Measurements from ENCODE around the gene SP140.
"Not testable (repeated sequence)": the region's sequence is repeated elsewhere in the genome, so short reads cannot be mapped to it uniquely, and the experiment has no call there.

The SP140 gene

DNA sequence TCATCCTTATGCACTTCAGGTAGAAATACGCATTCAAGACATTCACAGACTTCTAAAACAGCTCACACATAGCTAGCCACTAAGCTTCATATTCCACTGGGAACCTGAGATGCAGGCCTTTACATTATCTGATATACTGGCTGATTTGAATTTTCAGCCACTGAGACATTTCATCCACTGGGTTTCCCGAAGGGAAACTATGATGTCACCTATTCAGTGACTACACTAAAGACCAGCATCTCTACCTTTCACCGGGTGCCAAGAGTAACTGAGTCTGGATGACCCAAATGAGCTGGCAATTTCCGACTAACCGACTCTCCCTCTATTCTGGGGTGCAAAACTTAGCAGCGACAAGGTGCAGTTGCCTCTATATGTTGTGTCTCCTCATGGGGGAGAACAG, 69.7 kb downstream of the SP140 start:
- TF ChIP-seq, protein P1, sequence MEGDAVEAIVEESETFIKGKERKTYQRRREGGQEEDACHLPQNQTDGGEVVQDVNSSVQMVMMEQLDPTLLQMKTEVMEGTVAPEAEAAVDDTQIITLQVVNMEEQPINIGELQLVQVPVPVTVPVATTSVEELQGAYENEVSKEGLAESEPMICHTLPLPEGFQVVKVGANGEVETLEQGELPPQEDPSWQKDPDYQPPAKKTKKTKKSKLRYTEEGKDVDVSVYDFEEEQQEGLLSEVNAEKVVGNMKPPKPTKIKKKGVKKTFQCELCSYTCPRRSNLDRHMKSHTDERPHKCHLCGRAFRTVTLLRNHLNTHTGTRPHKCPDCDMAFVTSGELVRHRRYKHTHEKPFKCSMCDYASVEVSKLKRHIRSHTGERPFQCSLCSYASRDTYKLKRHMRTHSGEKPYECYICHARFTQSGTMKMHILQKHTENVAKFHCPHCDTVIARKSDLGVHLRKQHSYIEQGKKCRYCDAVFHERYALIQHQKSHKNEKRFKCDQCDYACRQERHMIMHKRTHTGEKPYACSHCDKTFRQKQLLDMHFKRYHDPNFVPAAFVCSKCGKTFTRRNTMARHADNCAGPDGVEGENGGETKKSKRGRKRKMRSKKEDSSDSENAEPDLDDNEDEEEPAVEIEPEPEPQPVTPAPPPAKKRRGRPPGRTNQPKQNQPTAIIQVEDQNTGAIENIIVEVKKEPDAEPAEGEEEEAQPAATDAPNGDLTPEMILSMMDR (IDR thresholded peaks at IDR 0.05; ENCODE audit: borderline replicate concordance, insufficient read depth, low read depth, low read length) = no peak
- H3K4me3 ChIP-seq (ENCODE audit: low read depth, low read length) = no peak overlapping the region

DNA sequence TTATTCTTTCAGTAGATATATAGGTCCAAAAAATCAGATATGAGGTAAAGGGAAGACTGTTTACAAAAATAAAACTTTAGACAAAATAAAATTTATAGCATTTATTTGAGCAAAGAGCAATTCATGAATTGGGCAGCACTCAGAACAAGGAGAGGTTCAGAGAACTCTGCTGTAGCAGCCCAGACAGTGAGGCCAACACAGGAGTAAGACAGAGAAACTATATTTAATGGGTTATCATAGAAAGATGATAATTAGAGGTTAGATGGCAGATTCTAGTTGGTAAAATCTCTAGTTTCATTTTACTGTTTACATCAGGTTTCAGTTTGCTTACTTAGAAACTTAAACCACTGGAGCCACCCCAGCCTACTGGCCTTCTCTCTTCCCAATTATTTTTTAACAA, 71.4 kb downstream of the SP140 start:
- no peak overlapping the region for H3K4me3 ChIP-seq (ENCODE audit: low read depth, low read length)
- TF ChIP-seq, protein P1 (IDR thresholded peaks at IDR 0.05; ENCODE audit: borderline replicate concordance, insufficient read depth, low read depth, low read length) = no peak

DNA sequence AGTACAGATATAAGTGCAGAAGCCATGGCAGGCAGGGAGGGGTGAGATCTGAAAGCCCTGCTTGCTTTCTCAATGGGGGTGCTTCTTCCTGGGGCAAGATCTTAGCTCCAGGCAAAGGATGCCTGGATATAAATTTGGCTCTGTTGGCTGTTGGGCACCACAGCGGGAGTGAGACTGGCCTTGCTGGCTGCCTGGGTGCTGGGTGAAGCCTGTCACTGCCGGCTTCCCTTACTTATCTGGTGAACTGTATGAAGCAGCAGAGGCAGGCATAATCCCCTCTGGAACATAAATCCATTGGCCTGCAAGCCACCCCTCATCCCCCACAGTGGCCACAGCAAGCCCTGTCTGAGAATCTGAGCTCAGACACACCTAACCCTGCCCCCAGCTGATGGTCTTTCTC, 74.1 kb downstream of the SP140 start:
- TF ChIP-seq, protein P1 (IDR thresholded peaks at IDR 0.05; ENCODE audit: borderline replicate concordance, insufficient read depth, low read depth, low read length) = no peak

DNA sequence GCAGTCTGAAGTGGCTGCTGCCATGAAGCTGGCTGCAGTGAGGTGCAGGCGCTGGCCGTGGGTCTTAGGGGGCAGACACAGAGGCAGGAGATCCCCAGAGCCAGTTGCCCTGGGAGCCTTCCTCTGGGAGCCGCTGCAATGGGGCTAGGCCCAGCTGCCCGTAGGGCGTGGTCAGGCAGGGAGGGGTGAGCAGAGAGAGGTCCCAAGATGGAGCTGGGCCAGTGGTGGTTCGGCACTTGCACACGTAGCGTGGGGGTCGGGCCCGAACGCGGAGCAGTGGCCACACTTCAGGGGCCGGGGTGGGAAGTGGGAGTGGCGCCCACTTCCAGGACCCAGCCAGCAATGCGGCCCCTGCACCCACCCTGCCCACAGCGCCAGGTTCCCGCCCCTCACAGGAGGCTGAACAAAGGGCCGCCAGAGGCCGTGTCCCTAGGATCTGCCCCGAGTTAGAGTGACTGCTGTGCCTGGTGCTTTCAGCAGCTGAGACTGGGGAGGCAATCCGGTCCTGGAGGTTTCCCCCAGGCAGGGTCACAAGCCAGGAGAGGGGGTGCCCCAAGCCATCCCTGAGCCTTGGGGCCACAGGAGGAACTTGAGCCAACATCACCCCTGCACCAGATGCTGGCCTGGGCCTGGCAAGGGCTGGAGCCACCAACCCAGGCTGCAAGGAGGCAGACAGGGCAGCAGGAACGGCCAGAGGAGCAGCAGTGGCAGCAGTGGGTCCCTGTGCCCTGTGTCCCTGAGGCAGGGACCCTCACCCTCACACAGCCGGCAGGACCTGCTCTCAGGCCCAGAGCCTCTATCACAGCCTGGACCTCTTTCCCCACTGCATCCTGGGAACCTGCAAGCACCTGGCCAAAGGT, 80.1 kb downstream of the SP140 start:
- H3K4me3 ChIP-seq (ENCODE audit: low read depth, low read length) = no peak overlapping the region
- TF ChIP-seq, protein P1 (IDR thresholded peaks at IDR 0.05; ENCODE audit: borderline replicate concordance, insufficient read depth, low read depth, low read length) = no peak

More for the DNA sequence above, 74.1 kb downstream of the SP140 start:
- no peak overlapping the region for H3K4me3 ChIP-seq (ENCODE audit: low read depth, low read length)

DNA sequence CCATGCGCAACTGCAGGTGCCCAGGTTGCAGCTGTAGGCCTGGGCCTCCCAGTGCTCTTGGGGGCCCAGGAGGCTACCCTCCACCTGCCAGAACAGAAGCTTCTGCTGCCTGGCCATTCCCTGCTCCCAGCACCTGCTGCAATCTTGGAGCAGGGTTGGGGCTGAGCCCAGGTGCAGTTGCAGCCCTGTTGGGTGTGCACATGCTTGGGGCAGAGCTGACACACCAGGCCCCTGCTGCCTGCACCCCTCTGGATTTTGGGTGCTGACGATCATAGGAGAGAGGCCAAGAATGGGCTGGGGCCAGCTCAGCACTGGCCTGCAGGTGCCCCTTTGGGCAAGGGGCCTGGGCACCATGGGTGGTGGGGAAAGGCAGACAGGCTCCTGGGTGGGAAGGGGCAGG, 80.9 kb downstream of the SP140 start:
- TF ChIP-seq, protein P1 (IDR thresholded peaks at IDR 0.05; ENCODE audit: borderline replicate concordance, insufficient read depth, low read depth, low read length) = no peak
- H3K4me3 ChIP-seq (ENCODE audit: low read depth, low read length) = no peak overlapping the region

DNA sequence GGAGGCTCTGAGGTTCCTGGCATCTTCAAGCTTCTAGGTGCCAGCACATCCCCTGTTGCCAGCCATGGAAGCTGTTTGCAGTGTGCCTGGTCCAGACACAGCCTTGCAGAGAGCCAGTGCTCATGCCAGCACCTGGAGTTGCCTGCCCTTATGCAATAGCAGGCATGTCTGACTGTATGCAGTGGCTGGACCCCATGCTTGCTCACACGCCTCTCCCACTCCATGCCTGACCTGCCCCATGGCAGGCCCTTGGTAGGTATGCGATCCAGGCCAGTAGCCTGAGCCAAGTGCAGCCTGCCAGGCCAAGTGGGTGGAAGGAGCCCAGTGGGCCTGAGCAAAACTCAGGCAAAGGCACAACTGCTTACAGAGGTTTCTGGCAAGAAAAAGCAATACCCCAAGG, 81.9 kb downstream of the SP140 start:
- TF ChIP-seq, protein P1 (IDR thresholded peaks at IDR 0.05; ENCODE audit: borderline replicate concordance, insufficient read depth, low read depth, low read length) = no peak
- H3K4me3 ChIP-seq (ENCODE audit: low read depth, low read length) = no peak overlapping the region

DNA sequence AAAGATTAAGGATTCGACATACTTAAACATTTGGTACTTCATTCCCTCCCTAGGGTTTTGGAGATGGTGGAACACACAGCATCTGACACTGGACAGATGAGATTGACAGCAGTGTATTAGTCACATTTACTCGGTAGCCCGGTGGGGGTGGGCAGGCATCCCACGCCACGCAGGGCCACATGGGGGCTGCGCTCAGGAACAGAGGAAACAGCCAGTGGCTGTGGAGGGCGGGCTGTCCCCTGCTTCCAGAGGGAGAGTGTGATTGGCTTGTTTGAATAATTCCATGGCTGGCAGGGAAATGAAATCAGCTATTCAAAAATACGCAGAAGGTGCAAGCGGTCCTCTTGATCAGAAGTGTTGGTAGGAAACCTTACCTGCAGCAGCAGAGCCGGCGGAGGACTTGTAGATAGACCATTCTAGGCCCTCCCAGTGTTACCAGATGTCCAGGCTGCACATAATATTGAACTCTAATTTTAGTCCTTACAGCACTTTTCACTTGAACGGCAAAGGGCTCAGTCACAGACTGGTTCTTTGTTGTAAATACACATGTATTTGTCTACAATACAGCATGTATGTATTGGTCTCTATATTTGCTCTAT, 83.0 kb downstream of the SP140 start:
- TF ChIP-seq, protein P1 (IDR thresholded peaks at IDR 0.05; ENCODE audit: borderline replicate concordance, insufficient read depth, low read depth, low read length) = no peak
- no peak overlapping the region for H3K4me3 ChIP-seq (ENCODE audit: low read depth, low read length)

DNA sequence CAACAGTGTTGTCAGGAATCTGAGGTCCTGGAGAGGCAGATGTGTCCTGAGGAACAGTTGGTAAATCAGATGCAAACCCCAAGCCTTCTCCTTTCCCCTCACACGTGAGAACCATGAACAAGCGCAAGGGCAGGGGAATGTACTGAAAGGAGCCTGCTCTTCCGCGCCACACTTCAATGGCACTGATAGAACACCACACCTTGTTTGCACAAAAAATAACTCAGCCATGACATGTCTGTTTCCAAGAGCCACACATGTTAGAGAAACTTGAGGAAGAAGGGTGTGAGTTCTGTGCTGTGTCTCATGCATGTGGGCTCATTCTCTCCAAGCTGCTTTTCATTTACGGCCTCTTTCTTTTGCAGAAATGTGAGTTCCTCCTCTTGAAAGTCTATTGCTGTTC, 85.3 kb downstream of the SP140 start:
- H3K4me3 ChIP-seq (ENCODE audit: low read depth, low read length) = not testable (repeated sequence)

DNA sequence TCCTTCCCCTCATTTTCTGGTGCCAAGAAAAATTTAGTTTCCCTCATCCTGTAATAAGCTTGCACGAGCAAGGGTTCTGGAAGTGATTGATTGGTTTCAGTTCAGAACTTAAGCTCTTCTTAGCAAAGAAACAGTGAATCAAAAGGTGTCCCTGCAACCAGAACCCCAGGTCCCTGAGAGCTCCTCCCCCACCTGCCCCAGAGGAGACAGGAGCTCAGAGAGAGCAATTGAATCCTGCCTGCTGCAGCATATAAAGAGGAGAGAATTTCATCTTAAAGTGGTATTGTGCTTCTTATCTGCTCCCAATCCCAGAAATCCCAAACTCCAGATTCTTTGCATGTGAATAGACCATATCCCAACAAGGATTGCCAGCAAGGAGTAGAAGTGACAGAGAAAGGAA, 86.1 kb downstream of the SP140 start:
- not testable (repeated sequence) for H3K4me3 ChIP-seq (ENCODE audit: low read depth, low read length)
